K562 (cell line): Measurements from ENCODE around the gene SCARF2. TPM values are rescaled to one million over a fixed set of nuclear protein-coding genes. Genes with fewer than 3 reads are reported as not detected.
"Not testable (repeated sequence)": the region's sequence is repeated elsewhere in the genome, so short reads cannot be mapped to it uniquely, and the experiment has no call there.

ENCODE experiments used
- ATAC-seq: fragments of 200-7000 bp; cut with Tn5 transposase; 3 replicates; pipeline ENCODE4 v1.9.1; 2020; ENCODE audit warnings: moderate library complexity
- BruUV-seq: library from RNA; stranded (reverse); fragments of 400-500 nt; replicated peaks from 2 replicates; lab custom pipeline; 2021; lab: Mats Ljungman, UMichigan
- CTCF ChIA-PET: fragments of 300-600 bp; formaldehyde crosslinking; extraction: SDS; loops from one replicate; lab custom pipeline; 2021; ENCODE audit warnings: low intra/inter-chr PET ratio; lab: Yijun Ruan, JAX
- POLR2A ChIA-PET: fragments of 300-600, 350-650 bp; sonication (Branson Sonifier 250); formaldehyde crosslinking; extraction: SDS; loops from one replicate; lab custom pipeline; 2021; ENCODE audit warnings: antibody characterized with exemption, inconsistent platforms; lab: Yijun Ruan, JAX
- DNase-seq, 4 experiments: peaks; one replicate each; pipeline versions ENCODE4 v3.0.0 to v3.0.0-alpha.2; 2011 to 2018; ENCODE audit warnings: low spot score in 3 of 4, mixed read lengths in 3 of 4; ENCODE audit errors: extremely low read depth in 1 of 4
- FAIRE-seq: peaks from 2 replicates; lab custom pipeline; 2011; peaks lifted over from hg19 to GRCh38; lab: Jason Lieb, UNC
- H2AFZ ChIP-seq: 2 replicates; pipeline ENCODE4 v1.6.0; 2011; ENCODE audit warnings: low read depth, low read length, control low read depth, inconsistent platforms
- H3K27ac ChIP-seq: fragments of 200-600 bp; 3 replicates; pipeline ENCODE4 v1.8.0; 2011; ENCODE audit warnings: low read depth, mild to moderate bottlenecking, control low read depth, inconsistent platforms, low read length, moderate library complexity, mixed read lengths; ENCODE audit errors: extremely low read depth
- H3K27me3 ChIP-seq, 2 experiments: fragments of 300-600 bp in 1 of 2; 2 replicates in 1 of 2; 3 replicates in 1 of 2; pipeline versions ENCODE4 v1.6.0 to v1.8.0; 2011; ENCODE audit warnings: inconsistent platforms in 2 of 2, low read length in 2 of 2, mild to moderate bottlenecking in 1 of 2, mixed read lengths in 1 of 2, moderate library complexity in 1 of 2; ENCODE audit not compliant: control insufficient read depth in 2 of 2, insufficient read depth in 2 of 2
- H3K36me3 ChIP-seq: fragments of 300-600 bp; 3 replicates; pipeline ENCODE4 v1.8.0; 2011; ENCODE audit warnings: mild to moderate bottlenecking, low read length, inconsistent platforms; ENCODE audit not compliant: control insufficient read depth, insufficient read depth
- H3K4me1 ChIP-seq, 2 experiments: fragments of 200-600 bp in 1 of 2; replicated peaks in 1 of 2; 2 replicates in 1 of 2; 3 replicates in 1 of 2; pipeline versions ENCODE4 v1.5.1 to v1.8.0; 2011; ENCODE audit warnings: inconsistent platforms in 2 of 2, low read length in 2 of 2, mild to moderate bottlenecking in 1 of 2, mixed read lengths in 1 of 2, moderate library complexity in 1 of 2; ENCODE audit not compliant: control insufficient read depth in 2 of 2, insufficient read depth in 2 of 2
- H3K4me2 ChIP-seq: 2 replicates; pipeline ENCODE4 v1.6.1; 2011; ENCODE audit warnings: low read length, control low read depth, inconsistent platforms, mixed read lengths; ENCODE audit not compliant: insufficient read depth
- H3K4me3 ChIP-seq: fragments of 200-600 bp; sonication (generic), shearing (Covaris generic); 2 replicates; pipeline ENCODE4 v1.5.1; 2016; ENCODE audit warnings: control low read depth, inconsistent platforms
- H3K79me2 ChIP-seq: fragments of 200-600 bp; 3 replicates; pipeline ENCODE4 v1.8.0; 2011; ENCODE audit warnings: low read length, inconsistent platforms; ENCODE audit not compliant: control insufficient read depth, insufficient read depth
- H3K9ac ChIP-seq, 2 experiments: 2 replicates each; pipeline versions ENCODE4 v1.6.0 to v1.6.1; 2011; ENCODE audit warnings: low read depth in 2 of 2, low read length in 2 of 2, control low read depth in 1 of 2, inconsistent platforms in 1 of 2, mild to moderate bottlenecking in 1 of 2, mixed read lengths in 1 of 2; ENCODE audit not compliant: insufficient read depth in 1 of 2
- H3K9me1 ChIP-seq: one replicate; pipeline ENCODE4 v1.6.0; 2011; ENCODE audit warnings: inconsistent platforms, mild to moderate bottlenecking, low read length, moderate library complexity; ENCODE audit not compliant: control insufficient read depth, insufficient read depth
- H3K9me3 ChIP-seq: replicated peaks from 2 replicates; pipeline ENCODE4 v1.5.1; 2011; ENCODE audit warnings: low read depth, low read length, inconsistent platforms; ENCODE audit not compliant: control insufficient read depth, insufficient read depth
- H4K20me1 ChIP-seq: replicated peaks from 2 replicates; pipeline ENCODE4 v1.6.1; 2011; ENCODE audit warnings: low read length, inconsistent platforms, mixed read lengths; ENCODE audit not compliant: control insufficient read depth, insufficient read depth
- CBX2 ChIP-seq: fragments of 200-600 bp; sonication (generic); IDR thresholded peaks from one replicate; pipeline ENCODE4 v1.6.1; 2012; ENCODE audit warnings: mild to moderate bottlenecking, low read length, inconsistent platforms; ENCODE audit not compliant: insufficient read depth, poor library complexity, severe bottlenecking
- ERF ChIP-seq: fragments of 450-650 bp; formaldehyde crosslinking; IDR thresholded peaks from 2 replicates; pipeline ENCODE4 v1.4.0; 2020; ENCODE audit warnings: mild to moderate bottlenecking, mixed read lengths
- JUNB ChIP-seq: fragments of 450-650 bp; formaldehyde crosslinking; conservative IDR thresholded peaks from 2 replicates; pipeline ENCODE4 v1.4.0; 2020; ENCODE audit warnings: mild to moderate bottlenecking
- MCM7 ChIP-seq, 2 experiments: fragments of 450-650 bp; IDR thresholded peaks; 2 replicates each; pipeline ENCODE4 v1.6.1; 2016 to 2018
- OTX1 ChIP-seq: fragments of 450-650 bp; formaldehyde crosslinking; IDR thresholded peaks from 2 replicates; pipeline ENCODE4 v1.4.0; 2022; ENCODE audit warnings: mild to moderate bottlenecking
- PPARD ChIP-seq: fragments of 250-450 bp; sonication (Bioruptor Pico); IDR thresholded peaks from 2 replicates; pipeline ENCODE4 v1.8.0; 2022; ENCODE audit warnings: inconsistent platforms, mild to moderate bottlenecking, moderate library complexity
- SRF ChIP-seq, 2 experiments: fragments of 250-450, 450-650 bp in 1 of 2; sonication (Bioruptor Pico) in 1 of 2; sonication (generic) in 1 of 2; formaldehyde crosslinking; IDR thresholded peaks; 2 replicates each; pipeline versions ENCODE4 v1.5.0 to v1.5.1; 2020 to 2022; ENCODE audit warnings: mild to moderate bottlenecking in 1 of 2, missing genetic modification reagents in 1 of 2
- TCF15 ChIP-seq: fragments of 250-450 bp; sonication (Bioruptor Pico); IDR thresholded peaks from 2 replicates; pipeline ENCODE4 v1.8.0; 2022; ENCODE audit warnings: moderate library complexity, mild to moderate bottlenecking, inconsistent platforms
- THRB ChIP-seq: fragments of 450-650 bp; formaldehyde crosslinking; conservative IDR thresholded peaks from 2 replicates; pipeline ENCODE4 v1.4.0; 2022; ENCODE audit warnings: mild to moderate bottlenecking, missing genetic modification characterization
- ZNF436 ChIP-seq: fragments of 250-450, 450-650 bp; sonication (Bioruptor Pico); formaldehyde crosslinking; IDR thresholded peaks from 2 replicates; pipeline ENCODE4 v1.7.0; 2020; ENCODE audit warnings: mild to moderate bottlenecking
- ZNF583 ChIP-seq: fragments of 250-450 bp; sonication (Bioruptor Pico); IDR thresholded peaks from 2 replicates; pipeline ENCODE4 v1.4.0; 2020
- WGBS: fragments of 100-300 bp; shearing (Covaris generic); methylation state at CpG from one replicate; pipeline ENCODE4 v1.1.6; 2016; ENCODE audit warnings: low coverage, mixed read lengths; ENCODE audit not compliant: insufficient coverage; ENCODE audit errors: missing lambda C conversion rate; 5-methylcytosine and 5-hydroxymethylcytosine counted together
- in situ Hi-C: fragments of 300-500 bp; cut with MboI; formaldehyde crosslinking; loops from 4 replicates; pipeline ENCODE4 v1.15.0; 2018; ENCODE audit warnings: inconsistent platforms, mixed read lengths
- intact Hi-C: fragments of 100-400 bp; cut with micrococcal nuclease; formaldehyde crosslinking; loops from 2 replicates; pipeline ENCODE4 v1.14.2; 2022
- polyA plus RNA-seq, 8 experiments: library from polyadenylated mRNA; depleted of rRNA in 4 of 8; stranded (reverse) in 5 of 8; unstranded in 3 of 8; fragments of >200 nt; fragmentation: Nextera tagmentation in 2 of 8; fragmentation: Illumina TruSeq in 1 of 8; extraction: Ambion mirVana in 2 of 8; extraction: Trizol in 1 of 8; gene quantifications; 2 replicates each; pipeline versions ENCODE4 v1.2.1 to v1.2.3, GENCODE V29; 2011 to 2014; ENCODE audit warnings: inconsistent platforms in 1 of 8, missing spikeins in 1 of 8
- total RNA-seq, 7 experiments: library from RNA; depleted of rRNA in 6 of 7; stranded (reverse); fragments of >200 nt in 6 of 7; fragmentation: Illumina TruSeq in 2 of 7; extraction: Trizol in 2 of 7; gene quantifications; 2 replicates each; pipeline versions ENCODE4 v1.2.1 to v1.2.3, GENCODE V29; 2011 to 2021; ENCODE audit warnings: low replicate concordance in 1 of 7

The SCARF2 gene
- total and polyA plus RNA-seq, 9 of the 15 experiments (the other 6 are each of a cell fraction or from before 2014, with no cell fraction given): 0.06 to 0.32 (median 0.21) TPM; not detected in 5

- intact Hi-C loops, DNase-seq, H3K36me3 ChIP-seq, ATAC-seq, in situ Hi-C loops, H3K27ac ChIP-seq, H3K4me1 ChIP-seq, H3K79me2 ChIP-seq, H2AFZ ChIP-seq, BruUV-seq, H3K4me2 ChIP-seq, H4K20me1 ChIP-seq, H3K9ac ChIP-seq, H3K4me3 ChIP-seq, H3K9me1 ChIP-seq, H3K9me3 ChIP-seq, FAIRE-seq: not testable (repeated sequence)
- POLR2A ChIA-PET: interaction anchor here (0.5 to 6.0 kb wide), 5 partner anchors 9 to 420 kb away, joined by 3 to 62 read pairs (median 4); partner anchors contain the start of gene ZNF74
- TF ChIP-seq THRB (CRISPR knock-in tag) (peak; percentile 50; the same call in 1 of the 2 replicates), OTX1 (CRISPR knock-in tag) (peak; percentile 64; the same call in 1 of the 2 replicates), MCM7 (IDR thresholded peaks at IDR 0.05) (0 out of 4 replicates have a peak, but pooled peaks of 1 of the 2 experiments have one; percentile 50), PPARD (CRISPR knock-in tag) (peak; percentile 72; the same call in 1 of the 2 replicates), ZNF583 (CRISPR knock-in tag) (0 out of 2 replicates have a peak, but pooled peaks have one; percentile 23), CBX2 (peak; percentile 7), ZNF436 (CRISPR knock-in tag) (peak; percentile 31; the same call in 1 of the 2 replicates), TCF15 (CRISPR knock-in tag) (0 out of 2 replicates have a peak, but pooled peaks have one; percentile 34), SRF (CRISPR knock-in tag; IDR thresholded peaks at IDR 0.05) (peak in 1 of 2 experiments; percentile 19; a peak in 1 of 4 replicates), JUNB (CRISPR knock-in tag) (0 out of 2 replicates have a peak, but pooled peaks have one; percentile 27), ERF (0 out of 2 replicates have a peak, but pooled peaks have one; percentile 37)
- WGBS: 3% methylated on average over 5 of the region's 5 CpGs
- peaks cover 56 to 62% of the 10 kb centered on the region in 2 experiments; a peak in 4 of 5 replicates for H3K27me3 ChIP-seq
- CTCF ChIA-PET: interaction anchor here (0.7 kb wide), 1 partner anchor 572 kb away, joined by 3 read pairs; no protein-coding TSS in a partner anchor
Observed at GRCh38 chr22:20378684-20379083, 58.9 kb downstream of the SCARF2 start.
